SK-N-SH (cell line): ENCODE data around the gene KRTAP12-2.

Source experiments
- CTCF ChIP-seq: fragments of 200-600 bp; sonication (generic); IDR thresholded peaks from 2 replicates; pipeline ENCODE4 v1.6.1; 2017; ENCODE audit warnings: antibody characterized with exemption, mild to moderate bottlenecking, moderate library complexity
- EP300 ChIP-seq, 2 experiments: IDR thresholded peaks; 2 replicates each; pipeline versions ENCODE4 v1.4.0 to v1.6.1; 2012; ENCODE audit warnings: borderline replicate concordance in 1 of 2, low read depth in 1 of 2, low read length in 1 of 2
- MXI1 ChIP-seq: IDR thresholded peaks from 2 replicates; pipeline ENCODE4 v1.6.1; 2012; ENCODE audit warnings: mild to moderate bottlenecking, low read depth, low read length, improper control_type of control experiment
- POLR2AphosphoS5 ChIP-seq: IDR thresholded peaks from 2 replicates; pipeline ENCODE4 v1.6.1; 2012; ENCODE audit warnings: low read depth, low read length
- RAD21 ChIP-seq: IDR thresholded peaks from 2 replicates; pipeline ENCODE4 v1.6.1; 2012; ENCODE audit warnings: mild to moderate bottlenecking, low read length
- RFX5 ChIP-seq: IDR thresholded peaks from 2 replicates; pipeline ENCODE4 v1.6.1; 2012; ENCODE audit warnings: mild to moderate bottlenecking, improper control_type of control experiment, low read length
- SIN3A ChIP-seq: IDR thresholded peaks from 2 replicates; pipeline ENCODE4 v1.6.1; 2012; ENCODE audit warnings: low read depth, mild to moderate bottlenecking, low read length, moderate library complexity, borderline replicate concordance
- SMC3 ChIP-seq: IDR thresholded peaks from 2 replicates; pipeline ENCODE4 v1.6.1; 2012; ENCODE audit warnings: low read depth, low read length, improper control_type of control experiment
- TCF12 ChIP-seq: IDR thresholded peaks from 2 replicates; pipeline ENCODE4 v1.4.0; 2012
- TEAD4 ChIP-seq: IDR thresholded peaks from 2 replicates; pipeline ENCODE4 v1.4.0; 2012; ENCODE audit warnings: mild to moderate bottlenecking, borderline replicate concordance; ENCODE audit not compliant: insufficient read depth
- USF1 ChIP-seq: IDR thresholded peaks from 2 replicates; pipeline ENCODE4 v1.4.0; 2012; ENCODE audit warnings: low read depth, borderline replicate concordance
- TF ChIP-seq, protein P1 (sequence below): IDR thresholded peaks from 2 replicates; pipeline ENCODE4 v1.6.1; 2012; ENCODE audit warnings: mild to moderate bottlenecking, low read depth, low read length, moderate library complexity
- TF ChIP-seq, protein P2 (sequence below): IDR thresholded peaks from 2 replicates; pipeline ENCODE4 v1.4.0; 2012; ENCODE audit warnings: low read depth
- TF ChIP-seq, protein P3 (sequence below): IDR thresholded peaks from 2 replicates; pipeline ENCODE4; 2012

DNA sequence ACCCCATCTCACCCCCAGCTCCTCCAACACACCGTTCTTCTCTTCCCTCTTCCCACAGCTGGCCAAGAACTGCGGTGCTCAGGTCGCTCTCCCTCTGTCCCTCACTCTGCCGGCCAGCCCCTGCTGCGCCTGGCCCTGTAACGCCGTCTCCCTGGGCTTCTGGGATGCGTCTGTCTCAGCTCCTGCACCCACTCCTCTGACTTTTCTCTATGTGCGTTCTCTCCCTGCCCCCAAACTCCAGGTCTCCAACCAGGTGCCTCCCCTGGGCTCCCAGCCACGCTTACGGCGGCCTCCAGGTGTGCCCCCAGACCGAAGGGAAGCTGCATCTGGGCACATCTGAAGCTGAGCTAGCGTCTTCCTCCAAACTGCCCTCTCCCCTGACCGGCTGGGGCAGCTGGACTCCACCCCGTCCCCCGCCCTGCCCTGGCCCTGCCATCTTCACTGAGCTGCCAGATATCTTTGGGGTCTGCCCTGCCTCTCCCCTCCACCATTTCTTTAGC is 32.8 kb upstream of the KRTAP12-2 start:
- TF ChIP-seq USF1 = no peak
- TF ChIP-seq SMC3 = no peak
- TF ChIP-seq MXI1 = no peak
- TF ChIP-seq, protein P1, sequence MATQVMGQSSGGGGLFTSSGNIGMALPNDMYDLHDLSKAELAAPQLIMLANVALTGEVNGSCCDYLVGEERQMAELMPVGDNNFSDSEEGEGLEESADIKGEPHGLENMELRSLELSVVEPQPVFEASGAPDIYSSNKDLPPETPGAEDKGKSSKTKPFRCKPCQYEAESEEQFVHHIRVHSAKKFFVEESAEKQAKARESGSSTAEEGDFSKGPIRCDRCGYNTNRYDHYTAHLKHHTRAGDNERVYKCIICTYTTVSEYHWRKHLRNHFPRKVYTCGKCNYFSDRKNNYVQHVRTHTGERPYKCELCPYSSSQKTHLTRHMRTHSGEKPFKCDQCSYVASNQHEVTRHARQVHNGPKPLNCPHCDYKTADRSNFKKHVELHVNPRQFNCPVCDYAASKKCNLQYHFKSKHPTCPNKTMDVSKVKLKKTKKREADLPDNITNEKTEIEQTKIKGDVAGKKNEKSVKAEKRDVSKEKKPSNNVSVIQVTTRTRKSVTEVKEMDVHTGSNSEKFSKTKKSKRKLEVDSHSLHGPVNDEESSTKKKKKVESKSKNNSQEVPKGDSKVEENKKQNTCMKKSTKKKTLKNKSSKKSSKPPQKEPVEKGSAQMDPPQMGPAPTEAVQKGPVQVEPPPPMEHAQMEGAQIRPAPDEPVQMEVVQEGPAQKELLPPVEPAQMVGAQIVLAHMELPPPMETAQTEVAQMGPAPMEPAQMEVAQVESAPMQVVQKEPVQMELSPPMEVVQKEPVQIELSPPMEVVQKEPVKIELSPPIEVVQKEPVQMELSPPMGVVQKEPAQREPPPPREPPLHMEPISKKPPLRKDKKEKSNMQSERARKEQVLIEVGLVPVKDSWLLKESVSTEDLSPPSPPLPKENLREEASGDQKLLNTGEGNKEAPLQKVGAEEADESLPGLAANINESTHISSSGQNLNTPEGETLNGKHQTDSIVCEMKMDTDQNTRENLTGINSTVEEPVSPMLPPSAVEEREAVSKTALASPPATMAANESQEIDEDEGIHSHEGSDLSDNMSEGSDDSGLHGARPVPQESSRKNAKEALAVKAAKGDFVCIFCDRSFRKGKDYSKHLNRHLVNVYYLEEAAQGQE = no peak
- no peak for TF ChIP-seq CTCF
- no peak for TF ChIP-seq EP300 (IDR thresholded peaks at IDR 0.05; ENCODE audit: borderline replicate concordance in 1 of 2, low read depth in 1 of 2, low read length in 1 of 2)
- no peak for TF ChIP-seq SIN3A
- TF ChIP-seq RAD21 = no peak
- no peak for TF ChIP-seq POLR2AphosphoS5
- TF ChIP-seq, protein P2, sequence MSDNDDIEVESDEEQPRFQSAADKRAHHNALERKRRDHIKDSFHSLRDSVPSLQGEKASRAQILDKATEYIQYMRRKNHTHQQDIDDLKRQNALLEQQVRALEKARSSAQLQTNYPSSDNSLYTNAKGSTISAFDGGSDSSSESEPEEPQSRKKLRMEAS = no peak
- no peak for TF ChIP-seq RFX5
- TF ChIP-seq, protein P3, sequence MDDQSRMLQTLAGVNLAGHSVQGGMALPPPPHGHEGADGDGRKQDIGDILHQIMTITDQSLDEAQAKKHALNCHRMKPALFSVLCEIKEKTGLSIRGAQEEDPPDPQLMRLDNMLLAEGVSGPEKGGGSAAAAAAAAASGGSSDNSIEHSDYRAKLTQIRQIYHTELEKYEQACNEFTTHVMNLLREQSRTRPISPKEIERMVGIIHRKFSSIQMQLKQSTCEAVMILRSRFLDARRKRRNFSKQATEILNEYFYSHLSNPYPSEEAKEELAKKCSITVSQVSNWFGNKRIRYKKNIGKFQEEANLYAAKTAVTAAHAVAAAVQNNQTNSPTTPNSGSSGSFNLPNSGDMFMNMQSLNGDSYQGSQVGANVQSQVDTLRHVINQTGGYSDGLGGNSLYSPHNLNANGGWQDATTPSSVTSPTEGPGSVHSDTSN = no peak
- TF ChIP-seq TCF12 = no peak
- no peak for TF ChIP-seq TEAD4
